Testis (tissue), 2 donors: ENCODE results near the gene TOM1L2.

ENCODE experiments used
- CTCF ChIP-seq, 3 experiments: fragments of 450-650 bp in 2 of 3; fragments of 200-600 bp in 1 of 3; sonication (generic) in 1 of 3; IDR thresholded peaks; one replicate each; pipeline ENCODE4 v1.5.1; 2016 to 2019; ENCODE audit warnings: antibody characterized with exemption in 3 of 3, mild to moderate bottlenecking in 2 of 3, moderate library complexity in 1 of 3
- POLR2A ChIP-seq: fragments of 450-650 bp; IDR thresholded peaks from one replicate; pipeline ENCODE4 v1.6.1; 2017; ENCODE audit warnings: antibody characterized with exemption, mild to moderate bottlenecking, moderate library complexity

- no peak for TF ChIP-seq POLR2A
- TF ChIP-seq CTCF (IDR thresholded peaks at IDR 0.05): no peak
Observed at GRCh38 chr17:17940441-17940911, 31.7 kb downstream of the TOM1L2 start.
